Stimulated activated CD4-positive, alpha-beta T cell treated with anti-CD3 and anti-CD28 coated beads, Interleukin-2, amount 100 ng/mL, for 24 hours (primary cell): ENCODE data around the gene DCBLD1.

Experiments
- DNase-seq, 2 donors: peaks; one replicate each; pipeline ENCODE4 v3.0.0-alpha.2; 2020

DCBLD1 gene

GRCh38 chr6:117531809-117532725 is 49.6 kb downstream of the DCBLD1 start:
- no peak for DNase-seq

GRCh38 chr6:117533775-117534174 is 51.3 kb downstream of the DCBLD1 start:
- DNase-seq: no peak

- no peak for DNase-seq
Measured at GRCh38 chr6:117534974-117535373, 52.5 kb downstream of the DCBLD1 start.

GRCh38 chr6:117536317-117536716 is 53.8 kb downstream of the DCBLD1 start:
- DNase-seq: no peak

GRCh38 chr6:117538615-117539014 is 56.1 kb downstream of the DCBLD1 start:
- no peak for DNase-seq

GRCh38 chr6:117540670-117541069 is 58.2 kb downstream of the DCBLD1 start:
- DNase-seq: no peak

- DNase-seq: no peak
Measured at GRCh38 chr6:117542493-117542892, 60.0 kb downstream of the DCBLD1 start.

GRCh38 chr6:117544716-117545115 is 62.2 kb downstream of the DCBLD1 start:
- DNase-seq: no peak

- DNase-seq: no peak
Measured at GRCh38 chr6:117545161-117545595, 62.7 kb downstream of the DCBLD1 start.

GRCh38 chr6:117546674-117547073 is 64.2 kb downstream of the DCBLD1 start:
- no peak for DNase-seq

- peak; percentile 45 to 46 for DNase-seq
Measured at GRCh38 chr6:117547688-117548621, 65.5 kb downstream of the DCBLD1 start.

- DNase-seq: peak in 1 of 2 donors; percentile 10
Measured at GRCh38 chr6:117548797-117549301, 66.4 kb downstream of the DCBLD1 start.

- no peak for DNase-seq
Measured at GRCh38 chr6:117549611-117550010, 67.1 kb downstream of the DCBLD1 start.

GRCh38 chr6:117550078-117550600 is 67.7 kb downstream of the DCBLD1 start:
- no peak for DNase-seq

- no peak for DNase-seq
Measured at GRCh38 chr6:117550618-117551242, 68.3 kb downstream of the DCBLD1 start.

GRCh38 chr6:117552618-117553017 is 70.1 kb downstream of the DCBLD1 start:
- DNase-seq: no peak

- no peak for DNase-seq
Measured at GRCh38 chr6:117553142-117553541, 70.7 kb downstream of the DCBLD1 start.

GRCh38 chr6:117555262-117555849 is 72.9 kb downstream of the DCBLD1 start:
- no peak for DNase-seq

GRCh38 chr6:117555882-117556498 is 73.5 kb downstream of the DCBLD1 start:
- DNase-seq: peak; percentile 62 to 76

- no peak for DNase-seq
Measured at GRCh38 chr6:117557951-117558350, 75.5 kb downstream of the DCBLD1 start.

- DNase-seq: no peak
Measured at GRCh38 chr6:117558818-117559217, 76.3 kb downstream of the DCBLD1 start.

- no peak for DNase-seq
Measured at GRCh38 chr6:117559299-117559698, 76.8 kb downstream of the DCBLD1 start.
